G401 (cell line): ENCODE measurements around the gene PROSER3. TPM values are rescaled to one million over a fixed set of nuclear protein-coding genes. Genes with fewer than 3 reads are reported as not detected.

Source experiments
- DNase-seq: peaks from one replicate; pipeline ENCODE4 v3.0.0-alpha.2; 2015; ENCODE audit warnings: low spot score
- in situ Hi-C: cut with HindIII; loops from 2 replicates; pipeline ENCODE4 v1.10.0; 2016; ENCODE audit warnings: low sequenced_read_pairs, mixed read lengths
- total RNA-seq: library from RNA; depleted of rRNA; stranded (reverse); fragments of >200 nt; shearing (Covaris generic); gene quantifications from 2 replicates; pipeline ENCODE4 v1.2.3, GENCODE V29; 2014; rRNA removed

The PROSER3 gene
- total RNA-seq = 7.9 and 11.9 TPM in 2 replicates

GRCh38 chr19:35757749-35758608 is at the start of gene PROSER3:
PROSER3 (plus strand) TSS chr19:35758176; CDS start chr19:35758216, 40 bp downstream.
- in situ Hi-C loops = no loop called here
- peak; percentile 99 for DNase-seq

- in situ Hi-C loops = no loop called here
- no peak for DNase-seq
These were observed 49.6 kb upstream of the PROSER3 start for GRCh38 chr19:35708391-35708790.

- DNase-seq = no peak
- in situ Hi-C loops = no loop called here
These were observed 46.9 kb upstream of the PROSER3 start for GRCh38 chr19:35710784-35711723.

GRCh38 chr19:35712567-35713505 is 45.1 kb upstream of the PROSER3 start:
- in situ Hi-C loops = no loop called here
- DNase-seq = no peak

GRCh38 chr19:35713506-35713850 is 44.5 kb upstream of the PROSER3 start:
- DNase-seq = no peak
- in situ Hi-C loops = no loop called here

GRCh38 chr19:35713904-35714495 is 44.0 kb upstream of the PROSER3 start:
- in situ Hi-C loops = no loop called here

GRCh38 chr19:35714601-35715354 is 43.2 kb upstream of the PROSER3 start:
- in situ Hi-C loops = no loop called here
- peak; percentile 36 for DNase-seq

More at GRCh38 chr19:35713904-35714495, 44.0 kb upstream of the PROSER3 start:
- peak; percentile 45 for DNase-seq

GRCh38 chr19:35715355-35715809 is 42.6 kb upstream of the PROSER3 start:
- in situ Hi-C loops = no loop called here
- DNase-seq = no peak

GRCh38 chr19:35715981-35716800 is 41.8 kb upstream of the PROSER3 start:
- peak; percentile 74 for DNase-seq
- in situ Hi-C loops = no loop called here

- DNase-seq = peak; percentile 96
- in situ Hi-C loops = no loop called here
These were observed 40.9 kb upstream of the PROSER3 start for GRCh38 chr19:35716801-35717664.

GRCh38 chr19:35717665-35718344 is 40.2 kb upstream of the PROSER3 start, which contains the start of gene KMT2B:
KMT2B (plus strand) TSS chr19:35718003; CDS start chr19:35718019, 16 bp downstream.
- in situ Hi-C loops = no loop called here
- DNase-seq = no peak

GRCh38 chr19:35718345-35719041 is 39.5 kb upstream of the PROSER3 start:
- in situ Hi-C loops = no loop called here
- DNase-seq = no peak

- no peak for DNase-seq
- in situ Hi-C loops = no loop called here
These were observed 38.4 kb upstream of the PROSER3 start for GRCh38 chr19:35719402-35720162.

- in situ Hi-C loops = no loop called here
- no peak for DNase-seq
These were observed 37.8 kb upstream of the PROSER3 start for GRCh38 chr19:35720163-35720524.
